ENCODE data around the gene CEP70. TPM values are rescaled to one million over a fixed set of nuclear protein-coding genes. Genes with fewer than 3 reads are reported as not detected.

CEP70 gene
- total and polyA plus RNA-seq, 10 of the 15 experiments (the other 5 are each of a cell fraction or from before 2014, with no cell fraction given): 1.4 to 9.3 (median 2.2) TPM

DNA sequence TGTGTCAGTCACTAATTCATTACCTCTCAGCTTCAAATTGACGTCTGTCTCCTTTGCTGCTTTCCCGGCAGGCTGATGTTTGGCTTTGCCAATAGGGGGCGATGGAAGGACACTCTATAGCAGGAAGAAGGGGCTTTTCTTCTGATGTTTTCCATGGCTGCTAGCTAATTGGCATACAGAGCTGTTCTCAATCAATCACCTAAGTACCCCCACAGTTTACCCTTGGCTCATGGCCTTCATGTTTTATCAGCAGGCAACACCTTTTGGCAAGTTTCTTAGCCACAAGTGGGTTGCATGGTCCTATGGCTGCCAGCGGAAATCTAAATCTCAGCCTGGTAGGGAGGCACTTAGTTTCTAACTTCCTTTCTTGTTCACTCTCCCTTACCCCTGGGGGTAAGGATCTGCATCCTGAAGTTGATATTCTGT, 114.6 kb downstream of the CEP70 start (continued):
- TF ChIP-seq, protein P1, sequence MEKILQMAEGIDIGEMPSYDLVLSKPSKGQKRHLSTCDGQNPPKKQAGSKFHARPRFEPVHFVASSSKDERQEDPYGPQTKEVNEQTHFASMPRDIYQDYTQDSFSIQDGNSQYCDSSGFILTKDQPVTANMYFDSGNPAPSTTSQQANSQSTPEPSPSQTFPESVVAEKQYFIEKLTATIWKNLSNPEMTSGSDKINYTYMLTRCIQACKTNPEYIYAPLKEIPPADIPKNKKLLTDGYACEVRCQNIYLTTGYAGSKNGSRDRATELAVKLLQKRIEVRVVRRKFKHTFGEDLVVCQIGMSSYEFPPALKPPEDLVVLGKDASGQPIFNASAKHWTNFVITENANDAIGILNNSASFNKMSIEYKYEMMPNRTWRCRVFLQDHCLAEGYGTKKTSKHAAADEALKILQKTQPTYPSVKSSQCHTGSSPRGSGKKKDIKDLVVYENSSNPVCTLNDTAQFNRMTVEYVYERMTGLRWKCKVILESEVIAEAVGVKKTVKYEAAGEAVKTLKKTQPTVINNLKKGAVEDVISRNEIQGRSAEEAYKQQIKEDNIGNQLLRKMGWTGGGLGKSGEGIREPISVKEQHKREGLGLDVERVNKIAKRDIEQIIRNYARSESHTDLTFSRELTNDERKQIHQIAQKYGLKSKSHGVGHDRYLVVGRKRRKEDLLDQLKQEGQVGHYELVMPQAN (conservative IDR thresholded peaks at IDR 0.05): no peak
- TF ChIP-seq EP300 (IDR thresholded peaks at IDR 0.05; ENCODE audit: borderline replicate concordance in 1 of 2, control insufficient read depth in 1 of 2, low read depth in 2 of 2, low read length in 2 of 2) (no peak), RBBP5 (conservative IDR thresholded peaks at IDR 0.05) (no peak)

DNA sequence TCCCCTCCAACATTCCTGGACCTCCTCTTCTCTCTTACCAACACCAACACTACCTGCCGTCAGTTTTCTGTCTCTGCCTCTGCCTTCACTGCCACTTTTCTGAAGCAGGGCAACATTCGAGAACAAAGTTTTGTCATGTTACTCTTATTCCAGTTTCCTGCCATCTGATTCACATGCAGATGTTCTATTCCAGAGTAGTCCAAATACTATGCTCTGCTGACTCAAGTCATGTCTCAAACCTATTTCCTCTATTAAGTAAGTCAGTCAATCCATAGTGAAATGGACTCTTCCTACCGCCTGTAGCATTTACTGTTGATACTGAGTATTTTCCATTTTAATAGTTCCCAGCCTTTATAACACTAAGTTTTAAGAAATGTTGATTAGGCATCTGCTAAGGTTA, 116.3 kb downstream of the CEP70 start:
- SMC1A ChIA-PET (ENCODE audit: uncharacterized antibody, unreplicated experiment): interaction anchor here (1.2 to 3.6 kb wide), 3 partner anchors 148 to 446 kb away, joined by 3 to 20 read pairs (median 13); no protein-coding TSS in a partner anchor
- Histone ChIP-seq H3K27me3 (replicated peaks in 1 of 2; ENCODE audit: control insufficient read depth in 2 of 2, insufficient read depth in 2 of 2, low read length in 1 of 2) (0 out of 4 replicates have a peak, but pooled peaks cover 0 to 2% of the 10 kb centered on the region in 2 experiments), H4K20me1 (ENCODE audit: control insufficient read depth, insufficient read depth) (no peaks in the 10 kb centered on the region), H3K27ac (ENCODE audit: control insufficient read depth, insufficient read depth) (no peak overlapping the region), H3K9ac (ENCODE audit: control insufficient read depth, insufficient read depth, low read length) (no peak overlapping the region), H3K4me2 (ENCODE audit: control insufficient read depth, insufficient read depth) (no peak overlapping the region), H3K4me1 (ENCODE audit: control insufficient read depth, insufficient read depth, low read length) (no peaks in the 10 kb centered on the region), H3K9me3 (replicated peaks; ENCODE audit: control insufficient read depth, insufficient read depth, low read length) (no peaks in the 10 kb centered on the region), H3K36me3 (ENCODE audit: control insufficient read depth in 2 of 2, insufficient read depth in 2 of 2, low read length in 1 of 2) (no peaks in the 10 kb centered on the region), H3K4me3 (no peak overlapping the region), H3K79me2 (ENCODE audit: control insufficient read depth, insufficient read depth, low read length) (no peaks in the 10 kb centered on the region), H2AFZ (ENCODE audit: control insufficient read depth, low read depth, low read length) (no peak overlapping the region)
- WGBS (ENCODE audit: insufficient coverage, insufficient replicate concordance, low lambda C conversion rate, missing lambda C conversion rate): 78% methylated on average over 3 of the region's 3 CpGs
- CTCF ChIA-PET: interaction anchor here (0.9 to 5.6 kb wide), 7 partner anchors 113 to 459 kb away, joined by 3 to 93 read pairs (median 19); partner anchors contain the start of gene CEP70
- POLR2A ChIA-PET: no interaction called here
- intact Hi-C loops (cut with micrococcal nuclease; ENCODE audit: unreplicated experiment) (loop anchor here (2.0 to 5.0 kb wide), 2 partner anchors 220 to 437 kb away; no protein-coding TSS in a partner anchor), in situ Hi-C loops (cut with MboI) (no loop called here)
- no peak for ATAC-seq
- DNase-seq (ENCODE audit: low read depth, low spot score): no peak
- FAIRE-seq: no peak
- BruUV-seq (replicated peaks): no TSS peak
- RAD21 ChIA-PET (ENCODE audit: unreplicated experiment): interaction anchor here (3.7 to 3.9 kb wide), 2 partner anchors 116 to 438 kb away, joined by 20 to 51 read pairs; partner anchors contain the start of gene CEP70
- TF ChIP-seq, protein P2, sequence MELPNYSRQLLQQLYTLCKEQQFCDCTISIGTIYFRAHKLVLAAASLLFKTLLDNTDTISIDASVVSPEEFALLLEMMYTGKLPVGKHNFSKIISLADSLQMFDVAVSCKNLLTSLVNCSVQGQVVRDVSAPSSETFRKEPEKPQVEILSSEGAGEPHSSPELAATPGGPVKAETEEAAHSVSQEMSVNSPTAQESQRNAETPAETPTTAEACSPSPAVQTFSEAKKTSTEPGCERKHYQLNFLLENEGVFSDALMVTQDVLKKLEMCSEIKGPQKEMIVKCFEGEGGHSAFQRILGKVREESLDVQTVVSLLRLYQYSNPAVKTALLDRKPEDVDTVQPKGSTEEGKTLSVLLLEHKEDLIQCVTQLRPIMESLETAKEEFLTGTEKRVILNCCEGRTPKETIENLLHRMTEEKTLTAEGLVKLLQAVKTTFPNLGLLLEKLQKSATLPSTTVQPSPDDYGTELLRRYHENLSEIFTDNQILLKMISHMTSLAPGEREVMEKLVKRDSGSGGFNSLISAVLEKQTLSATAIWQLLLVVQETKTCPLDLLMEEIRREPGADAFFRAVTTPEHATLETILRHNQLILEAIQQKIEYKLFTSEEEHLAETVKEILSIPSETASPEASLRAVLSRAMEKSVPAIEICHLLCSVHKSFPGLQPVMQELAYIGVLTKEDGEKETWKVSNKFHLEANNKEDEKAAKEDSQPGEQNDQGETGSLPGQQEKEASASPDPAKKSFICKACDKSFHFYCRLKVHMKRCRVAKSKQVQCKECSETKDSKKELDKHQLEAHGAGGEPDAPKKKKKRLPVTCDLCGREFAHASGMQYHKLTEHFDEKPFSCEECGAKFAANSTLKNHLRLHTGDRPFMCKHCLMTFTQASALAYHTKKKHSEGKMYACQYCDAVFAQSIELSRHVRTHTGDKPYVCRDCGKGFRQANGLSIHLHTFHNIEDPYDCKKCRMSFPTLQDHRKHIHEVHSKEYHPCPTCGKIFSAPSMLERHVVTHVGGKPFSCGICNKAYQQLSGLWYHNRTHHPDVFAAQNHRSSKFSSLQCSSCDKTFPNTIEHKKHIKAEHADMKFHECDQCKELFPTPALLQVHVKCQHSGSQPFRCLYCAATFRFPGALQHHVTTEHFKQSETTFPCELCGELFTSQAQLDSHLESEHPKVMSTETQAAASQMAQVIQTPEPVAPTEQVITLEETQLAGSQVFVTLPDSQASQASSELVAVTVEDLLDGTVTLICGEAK (IDR thresholded peaks at IDR 0.05; ENCODE audit: borderline replicate concordance): no peak
- TF ChIP-seq, protein P3, sequence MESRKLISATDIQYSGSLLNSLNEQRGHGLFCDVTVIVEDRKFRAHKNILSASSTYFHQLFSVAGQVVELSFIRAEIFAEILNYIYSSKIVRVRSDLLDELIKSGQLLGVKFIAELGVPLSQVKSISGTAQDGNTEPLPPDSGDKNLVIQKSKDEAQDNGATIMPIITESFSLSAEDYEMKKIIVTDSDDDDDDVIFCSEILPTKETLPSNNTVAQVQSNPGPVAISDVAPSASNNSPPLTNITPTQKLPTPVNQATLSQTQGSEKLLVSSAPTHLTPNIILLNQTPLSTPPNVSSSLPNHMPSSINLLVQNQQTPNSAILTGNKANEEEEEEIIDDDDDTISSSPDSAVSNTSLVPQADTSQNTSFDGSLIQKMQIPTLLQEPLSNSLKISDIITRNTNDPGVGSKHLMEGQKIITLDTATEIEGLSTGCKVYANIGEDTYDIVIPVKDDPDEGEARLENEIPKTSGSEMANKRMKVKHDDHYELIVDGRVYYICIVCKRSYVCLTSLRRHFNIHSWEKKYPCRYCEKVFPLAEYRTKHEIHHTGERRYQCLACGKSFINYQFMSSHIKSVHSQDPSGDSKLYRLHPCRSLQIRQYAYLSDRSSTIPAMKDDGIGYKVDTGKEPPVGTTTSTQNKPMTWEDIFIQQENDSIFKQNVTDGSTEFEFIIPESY (IDR thresholded peaks at IDR 0.05): no peak
- TF ChIP-seq NFYB (IDR thresholded peaks at IDR 0.05; ENCODE audit: insufficient read depth, low read depth, low read length): no peak
- TF ChIP-seq ZNF622 (IDR thresholded peaks at IDR 0.05): no peak
- no peak for TF ChIP-seq RUNX3 (IDR thresholded peaks at IDR 0.05; ENCODE audit: low read length)
- TF ChIP-seq, protein P4, sequence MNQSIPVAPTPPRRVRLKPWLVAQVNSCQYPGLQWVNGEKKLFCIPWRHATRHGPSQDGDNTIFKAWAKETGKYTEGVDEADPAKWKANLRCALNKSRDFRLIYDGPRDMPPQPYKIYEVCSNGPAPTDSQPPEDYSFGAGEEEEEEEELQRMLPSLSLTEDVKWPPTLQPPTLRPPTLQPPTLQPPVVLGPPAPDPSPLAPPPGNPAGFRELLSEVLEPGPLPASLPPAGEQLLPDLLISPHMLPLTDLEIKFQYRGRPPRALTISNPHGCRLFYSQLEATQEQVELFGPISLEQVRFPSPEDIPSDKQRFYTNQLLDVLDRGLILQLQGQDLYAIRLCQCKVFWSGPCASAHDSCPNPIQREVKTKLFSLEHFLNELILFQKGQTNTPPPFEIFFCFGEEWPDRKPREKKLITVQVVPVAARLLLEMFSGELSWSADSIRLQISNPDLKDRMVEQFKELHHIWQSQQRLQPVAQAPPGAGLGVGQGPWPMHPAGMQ (IDR thresholded peaks at IDR 0.05; ENCODE audit: borderline replicate concordance): no peak
- TF ChIP-seq ZNF24 (IDR thresholded peaks at IDR 0.05): no peak
- TF ChIP-seq, protein P5, sequence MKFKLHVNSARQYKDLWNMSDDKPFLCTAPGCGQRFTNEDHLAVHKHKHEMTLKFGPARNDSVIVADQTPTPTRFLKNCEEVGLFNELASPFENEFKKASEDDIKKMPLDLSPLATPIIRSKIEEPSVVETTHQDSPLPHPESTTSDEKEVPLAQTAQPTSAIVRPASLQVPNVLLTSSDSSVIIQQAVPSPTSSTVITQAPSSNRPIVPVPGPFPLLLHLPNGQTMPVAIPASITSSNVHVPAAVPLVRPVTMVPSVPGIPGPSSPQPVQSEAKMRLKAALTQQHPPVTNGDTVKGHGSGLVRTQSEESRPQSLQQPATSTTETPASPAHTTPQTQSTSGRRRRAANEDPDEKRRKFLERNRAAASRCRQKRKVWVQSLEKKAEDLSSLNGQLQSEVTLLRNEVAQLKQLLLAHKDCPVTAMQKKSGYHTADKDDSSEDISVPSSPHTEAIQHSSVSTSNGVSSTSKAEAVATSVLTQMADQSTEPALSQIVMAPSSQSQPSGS (IDR thresholded peaks at IDR 0.05; ENCODE audit: low read length): no peak

Measured in GM12878 (cell line).